Common myeloid progenitor, CD34-positive (primary cell): Measurements from ENCODE around the gene NOL8.

Experiments
- CTCF ChIA-PET: fragments of 350-600 bp; sonication (Branson Sonifier 250); formaldehyde crosslinking; loops from one replicate; lab custom pipeline; 2021; ENCODE audit warnings: antibody characterized with exemption; lab: Charles Lee
- POLR2A ChIA-PET: fragments of 350-600 bp; sonication (Branson Sonifier 250); formaldehyde crosslinking; loops from one replicate; lab custom pipeline; 2021; ENCODE audit warnings: antibody characterized with exemption; lab: Charles Lee
- DNase-seq, 3 donors: peaks; one replicate each; pipeline versions ENCODE4 v3.0.0 to v3.0.0-alpha.2; 2013
- H3K27ac ChIP-seq, 2 experiments: 1 replicate in 1 of 2; 2 replicates in 1 of 2; pipeline ENCODE4 v1.7.0; 2013; ENCODE audit warnings: inconsistent platforms in 2 of 2, low read length in 2 of 2, mild to moderate bottlenecking in 2 of 2, low read depth in 1 of 2, moderate library complexity in 1 of 2; ENCODE audit not compliant: severe bottlenecking in 2 of 2, insufficient read depth in 1 of 2, poor library complexity in 1 of 2
- H3K27me3 ChIP-seq, 5 experiments: replicated peaks in 2 of 5; 1 replicate in 3 of 5; 2 replicates in 2 of 5; pipeline versions ENCODE4 v1.6.1 to v1.7.0; 2013; ENCODE audit warnings: low read length in 4 of 5, mild to moderate bottlenecking in 2 of 5, moderate library complexity in 2 of 5, inconsistent platforms in 1 of 5; ENCODE audit not compliant: insufficient read depth in 5 of 5, control insufficient read depth in 4 of 5
- H3K36me3 ChIP-seq, 4 experiments: 1 replicate in 2 of 4; 2 replicates in 2 of 4; pipeline versions ENCODE4 v1.6.1 to v1.7.0; 2013; ENCODE audit warnings: low read length in 3 of 4, control low read depth in 1 of 4, mild to moderate bottlenecking in 1 of 4; ENCODE audit not compliant: control insufficient read depth in 4 of 4, insufficient read depth in 4 of 4
- H3K4me1 ChIP-seq, 4 experiments: 1 replicate in 3 of 4; 2 replicates in 1 of 4; pipeline versions ENCODE4 v1.6.1 to v1.7.1; 2013; ENCODE audit warnings: low read length in 3 of 4, mild to moderate bottlenecking in 3 of 4, control low read depth in 1 of 4, inconsistent platforms in 1 of 4, moderate library complexity in 1 of 4; ENCODE audit not compliant: control insufficient read depth in 4 of 4, insufficient read depth in 4 of 4; ENCODE audit errors: control extremely low read depth in 1 of 4
- H3K4me3 ChIP-seq, 7 experiments: 1 replicate in 4 of 7; 2 replicates in 3 of 7; pipeline versions ENCODE4 v1.5.1 to v1.7.0; 2013; ENCODE audit warnings: mild to moderate bottlenecking in 7 of 7, low read length in 6 of 7, moderate library complexity in 6 of 7, inconsistent platforms in 2 of 7, low read depth in 2 of 7, control low read depth in 1 of 7; ENCODE audit not compliant: insufficient read depth in 4 of 7, control insufficient read depth in 1 of 7; ENCODE audit errors: extremely low read depth in 1 of 7
- H3K9me3 ChIP-seq, 5 experiments: 1 replicate in 4 of 5; 2 replicates in 1 of 5; pipeline versions ENCODE4 v1.6.1 to v1.7.1; 2013; ENCODE audit warnings: low read length in 4 of 5, mild to moderate bottlenecking in 2 of 5, inconsistent platforms in 1 of 5, low read depth in 1 of 5, moderate library complexity in 1 of 5; ENCODE audit not compliant: control insufficient read depth in 4 of 5, insufficient read depth in 2 of 5; ENCODE audit errors: control extremely low read depth in 1 of 5
- WGBS: methylation state at CpG from one replicate; pipeline ENCODE4 v1.1.5; 2013; ENCODE audit not compliant: insufficient coverage; 5-methylcytosine and 5-hydroxymethylcytosine counted together

Gene NOL8

DNA sequence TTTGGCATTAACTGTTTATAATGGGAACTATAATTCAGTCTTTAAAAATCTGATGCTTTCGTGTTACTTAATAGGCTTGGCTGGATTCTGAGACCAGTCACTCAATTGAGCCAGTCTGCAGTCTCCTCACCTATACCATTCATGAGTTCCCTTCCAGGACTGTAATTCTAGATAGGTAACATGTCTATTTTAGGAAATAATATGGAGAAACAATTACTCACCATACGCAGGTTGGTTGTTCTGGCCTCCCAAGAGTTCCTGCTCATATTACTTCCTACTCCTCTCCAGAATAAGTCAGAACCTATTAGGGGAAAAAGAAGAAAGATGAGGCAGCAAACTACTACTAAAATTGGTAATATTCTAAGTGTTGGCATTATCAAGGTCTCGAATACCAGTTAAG lies 27.1 kb downstream of the NOL8 start:
- Histone ChIP-seq H3K27ac (peak overlapping the region; percentile 40 to 46), H3K9me3 (no peaks in the 10 kb centered on the region), H3K4me3 (peak overlapping the region in 1 of 7 experiments; percentile 45), H3K27me3 (no peaks in the 10 kb centered on the region), H3K4me1 (peaks cover 19 to 33% (median 27%) of the 10 kb centered on the region in 4 experiments), H3K36me3 (peaks cover 27 to 58% (median 42%) of the 10 kb centered on the region in 4 experiments)
- DNase-seq: no peak
- no CpG with 5 or more reads among the region's 3 CpGs for WGBS
- POLR2A ChIA-PET: no interaction called here
- CTCF ChIA-PET: interaction anchor here (1.2 to 1.7 kb wide), 2 partner anchors 11 to 16 kb away, joined by 3 read pairs; no protein-coding TSS in a partner anchor

GRCh38 chr9:92297611-92298010 lies 27.5 kb downstream of the NOL8 start:
- Histone ChIP-seq H3K4me3 (peak overlapping the region in 1 of 7 experiments; percentile 45), H3K4me1 (peaks cover 23 to 37% (median 29%) of the 10 kb centered on the region in 4 experiments), H3K36me3 (peaks cover 25 to 53% (median 39%) of the 10 kb centered on the region in 4 experiments), H3K27me3 (no peaks in the 10 kb centered on the region), H3K9me3 (no peaks in the 10 kb centered on the region), H3K27ac (peak overlapping the region; percentile 40 to 46)
- POLR2A ChIA-PET: no interaction called here
- peak in 2 of 3 donors; percentile 12 to 19 for DNase-seq
- CTCF ChIA-PET: interaction anchor here (1.2 to 2.3 kb wide), 2 partner anchors 17 to 159 kb away, joined by 3 to 5 read pairs; no protein-coding TSS in a partner anchor
- 76% methylated on average over 2 of the region's 3 CpGs for WGBS

DNA sequence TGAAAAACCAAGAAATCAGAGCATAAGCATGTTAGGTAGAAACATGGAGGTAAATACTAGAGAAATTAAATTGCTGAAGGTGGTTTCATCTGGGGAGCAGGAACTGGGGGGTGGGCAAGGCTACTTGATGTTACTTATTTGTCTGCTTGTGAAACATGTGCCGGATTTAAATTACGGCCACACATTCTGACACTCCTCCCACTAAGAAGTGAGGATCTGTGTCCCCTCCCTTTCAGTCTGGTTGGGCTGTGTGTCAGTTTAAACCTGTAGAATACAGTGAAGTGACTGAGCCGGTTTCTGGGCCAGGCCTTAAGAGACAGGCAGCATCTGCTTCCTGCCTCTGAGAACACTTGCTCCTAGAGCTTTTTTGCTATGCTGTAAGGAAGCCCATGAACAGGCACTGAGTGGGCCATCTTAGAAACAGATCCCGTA lies 29.3 kb downstream of the NOL8 start:
- Histone ChIP-seq H3K4me1 (peaks cover 25 to 50% (median 42%) of the 10 kb centered on the region in 4 experiments), H3K9me3 (no peaks in the 10 kb centered on the region), H3K27ac (peak overlapping the region; percentile 78 to 96), H3K36me3 (peaks cover 17 to 46% (median 27%) of the 10 kb centered on the region in 4 experiments), H3K4me3 (peak overlapping the region in 1 of 7 experiments; percentile 43), H3K27me3 (no peaks in the 10 kb centered on the region)
- DNase-seq: peak; percentile 84 to 97 (median 96)
- CTCF ChIA-PET: interaction anchor here (1.4 to 2.3 kb wide), 4 partner anchors 9 to 340 kb away, joined by 3 to 5 read pairs (median 4); no protein-coding TSS in a partner anchor
- WGBS: 0% methylated on average over 2 of the region's 4 CpGs
- POLR2A ChIA-PET: interaction anchor here (0.9 kb wide), 1 partner anchor 30 kb away, joined by 4 read pairs; the partner anchor contains the start of genes CENPP and NOL8

DNA sequence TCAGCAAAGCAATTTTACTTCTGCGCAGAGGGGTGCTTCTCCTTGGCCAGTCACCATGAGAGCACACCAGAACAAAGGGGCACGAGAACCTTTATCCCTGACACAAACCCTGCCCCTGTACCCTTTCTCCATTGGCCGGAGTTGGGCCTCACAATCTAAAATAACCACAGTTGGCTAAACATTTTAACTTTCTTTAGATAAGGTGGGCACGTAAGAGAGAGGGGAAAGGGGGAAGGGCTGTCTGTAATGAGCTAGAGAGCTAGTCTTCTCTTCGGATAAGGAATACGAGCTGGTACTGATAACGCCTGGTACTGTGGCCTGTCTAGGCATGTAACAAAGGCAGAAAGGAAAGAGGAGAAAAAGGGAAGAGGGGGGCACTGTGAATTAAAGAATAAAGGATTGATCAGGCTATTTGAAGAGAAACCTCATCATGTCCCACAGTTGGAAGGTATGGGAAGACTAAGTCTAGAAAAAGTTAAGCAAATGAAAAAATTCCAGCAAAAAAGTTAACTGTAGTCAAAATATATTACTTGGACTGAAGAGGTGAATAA lies 29.8 kb downstream of the NOL8 start:
- peak overlapping the region; percentile 78 to 96 for H3K27ac ChIP-seq
- DNase-seq: peak; percentile 24 to 54 (median 31)
- peaks cover 19 to 42% (median 26%) of the 10 kb centered on the region in 4 experiments for H3K36me3 ChIP-seq
- ChIA-PET CTCF (interaction anchor here (1.4 to 2.3 kb wide), 4 partner anchors 9 to 340 kb away, joined by 3 to 5 read pairs (median 4); no protein-coding TSS in a partner anchor), POLR2A (interaction anchor here (0.9 kb wide), 1 partner anchor 30 kb away, joined by 4 read pairs; the partner anchor contains the start of genes CENPP and NOL8)
- H3K4me3 ChIP-seq: peak overlapping the region in 3 of 7 experiments; percentile 14 to 43 (median 24)
- no peaks in the 10 kb centered on the region for H3K27me3 ChIP-seq
- H3K9me3 ChIP-seq: no peaks in the 10 kb centered on the region
- WGBS: 76% methylated on average over 5 of the region's 7 CpGs
- H3K4me1 ChIP-seq: peaks cover 25 to 50% (median 42%) of the 10 kb centered on the region in 4 experiments

DNA sequence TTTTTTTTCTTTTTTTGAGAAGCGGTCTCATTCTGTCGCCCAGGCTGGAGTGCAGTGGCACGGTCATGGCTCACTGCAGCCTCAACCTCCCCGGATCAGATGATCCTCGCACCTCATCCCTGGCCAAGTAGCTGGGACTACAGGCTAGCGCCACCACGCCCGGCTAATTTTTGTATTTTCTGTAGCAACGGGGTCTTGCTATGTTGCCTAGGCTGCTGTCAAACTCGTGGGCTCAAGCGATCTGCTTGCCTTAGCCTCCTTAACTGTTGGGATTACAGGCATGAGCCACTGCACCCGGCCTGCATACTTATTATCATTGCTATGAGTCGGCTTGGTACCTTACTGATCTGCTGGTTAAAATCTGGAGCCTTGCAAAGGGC lies 30.9 kb downstream of the NOL8 start:
- WGBS: 27% methylated on average over 13 of the region's 13 CpGs
- Histone ChIP-seq H3K4me1 (peaks cover 25 to 50% (median 42%) of the 10 kb centered on the region in 4 experiments), H3K27me3 (no peaks in the 10 kb centered on the region), H3K27ac (peak overlapping the region; percentile 78 to 96), H3K36me3 (peaks cover 15 to 41% (median 19%) of the 10 kb centered on the region in 4 experiments), H3K4me3 (peak overlapping the region in 6 of 7 experiments; percentile 88 to 95 (median 92)), H3K9me3 (no peaks in the 10 kb centered on the region)
- POLR2A ChIA-PET: no interaction called here
- DNase-seq: peak in 2 of 3 donors; percentile 31 to 47
- CTCF ChIA-PET: interaction anchor here (1.4 kb wide), 1 partner anchor 341 kb away, joined by 4 read pairs; no protein-coding TSS in a partner anchor

GRCh38 chr9:92293452-92294296 lies 31.5 kb downstream of the NOL8 start, which contains the start of gene IARS1:
TSS of gene IARS1 (minus strand) at chr9:92293697. CDS start at chr9:92289419, 4,278 bp downstream.
- peaks cover 25 to 50% (median 42%) of the 10 kb centered on the region in 4 experiments for H3K4me1 ChIP-seq
- CTCF ChIA-PET: no interaction called here
- H3K27me3 ChIP-seq: no peaks in the 10 kb centered on the region
- WGBS: under 1% methylated on average over 55 of the region's 63 CpGs
- H3K36me3 ChIP-seq: peaks cover 11 to 36% (median 16%) of the 10 kb centered on the region in 4 experiments
- peak within 1 kb of the TSS; percentile 86 to 96 for H3K27ac ChIP-seq
- DNase-seq: peak; percentile 98 to 99 (median 99)
- POLR2A ChIA-PET: no interaction called here
- H3K9me3 ChIP-seq: no peaks in the 10 kb centered on the region
- peak within 1 kb of the TSS; percentile 73 to 95 (median 92) for H3K4me3 ChIP-seq
